Measurements from ENCODE around the gene PLEKHF1.

Gene PLEKHF1

DNA sequence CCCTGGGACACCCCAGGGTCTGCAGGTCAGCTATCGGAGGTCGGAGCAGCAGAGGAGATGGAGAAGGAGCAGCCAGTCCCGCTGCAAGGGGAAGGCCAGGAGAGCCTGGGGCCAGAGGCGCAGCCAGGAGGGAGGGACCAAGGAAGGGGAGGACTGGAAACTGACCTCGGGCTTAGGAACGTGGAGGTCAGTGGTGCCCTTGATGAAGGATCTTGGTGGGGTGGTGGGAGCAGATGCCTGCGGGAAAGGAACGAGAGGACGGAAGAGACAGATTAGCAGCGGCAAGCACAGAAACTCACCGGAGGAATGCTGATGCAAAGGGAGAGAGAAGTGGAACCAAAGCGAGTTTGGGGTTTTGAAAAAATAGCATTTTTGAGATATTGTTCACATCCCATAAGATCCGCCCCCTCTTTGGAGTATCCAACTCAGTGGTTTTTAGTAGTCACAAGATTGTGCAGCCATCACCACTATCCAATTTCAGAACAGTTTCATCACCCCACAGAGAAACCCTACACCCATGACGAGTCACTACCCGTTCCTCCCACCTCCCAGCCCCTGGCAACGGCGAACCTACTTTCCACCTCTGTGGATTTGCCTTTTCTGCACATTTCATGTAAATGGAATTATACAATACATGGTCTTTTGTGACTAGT, 22.1 kb downstream of the PLEKHF1 start:
- intact Hi-C loops (cut with DNase I), result no loop called here
- peak in 8 of 42 donors; percentile 34 to 66 (median 52) for DNase-seq

GRCh38 chr19:29687897-29688728, 22.9 kb downstream of the PLEKHF1 start:
- no peak for DNase-seq
- intact Hi-C loops (cut with DNase I), result no loop called here

DNA sequence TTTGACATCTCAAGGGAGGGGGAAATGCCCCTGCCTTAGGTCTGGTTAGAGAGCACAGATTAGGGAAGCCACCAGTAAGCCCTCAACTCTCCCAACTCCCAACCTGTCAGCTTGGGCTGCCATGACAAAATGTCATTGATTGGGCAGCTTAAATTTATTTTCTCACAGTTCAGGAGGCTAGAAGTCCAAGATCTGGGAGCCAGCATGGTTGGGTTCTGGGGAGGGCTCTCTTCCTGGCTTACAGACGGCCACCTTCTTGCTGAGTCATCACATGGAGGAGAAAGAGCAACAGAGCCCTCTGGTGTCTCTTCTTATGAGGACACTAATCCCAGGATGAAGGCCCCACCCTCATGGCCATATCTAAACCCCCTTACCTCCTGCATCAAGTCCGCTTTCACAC, 25.6 kb downstream of the PLEKHF1 start:
- intact Hi-C loops (cut with DNase I), result no loop called here
- peak in 2 of 42 donors; percentile 30 to 68 for DNase-seq

- peak in 4 of 42 donors; percentile 47 to 62 (median 55) for DNase-seq
- intact Hi-C loops (cut with DNase I), result loop anchor here (2.0 kb wide), 1 partner anchor 21 kb away; the partner anchor contains the start of gene C19orf12
These were observed 28.9 kb downstream of the PLEKHF1 start for GRCh38 chr19:29694161-29694560.

GRCh38 chr19:29694669-29695627, 29.7 kb downstream of the PLEKHF1 start:
- peak; percentile 70 to 97 (median 92) for DNase-seq
- intact Hi-C loops (cut with DNase I), result loop anchor here (2.0 kb wide), 1 partner anchor 20 kb away; the partner anchor contains the start of gene C19orf12

- intact Hi-C loops (cut with DNase I), result loop anchor here (2.0 kb wide), 1 partner anchor 19 kb away; the partner anchor contains the start of gene C19orf12
- DNase-seq, result no peak
These were observed 30.7 kb downstream of the PLEKHF1 start for GRCh38 chr19:29695765-29696564.

DNA sequence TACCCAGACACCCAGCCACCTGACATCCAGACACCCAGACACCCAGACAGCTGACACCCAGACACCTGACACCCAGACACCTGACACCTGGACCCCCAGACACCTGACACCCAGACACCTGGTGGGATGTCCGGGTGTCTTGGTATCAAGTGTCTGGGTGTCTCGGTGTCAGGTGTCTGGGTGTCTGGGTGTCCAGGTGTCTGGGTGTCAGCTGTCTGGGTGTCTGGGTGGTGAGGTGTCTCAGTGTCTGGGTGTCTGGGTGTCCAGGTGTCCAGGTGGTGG, 31.2 kb downstream of the PLEKHF1 start:
- DNase-seq, result no peak
- intact Hi-C loops (cut with DNase I), result no loop called here

DNA sequence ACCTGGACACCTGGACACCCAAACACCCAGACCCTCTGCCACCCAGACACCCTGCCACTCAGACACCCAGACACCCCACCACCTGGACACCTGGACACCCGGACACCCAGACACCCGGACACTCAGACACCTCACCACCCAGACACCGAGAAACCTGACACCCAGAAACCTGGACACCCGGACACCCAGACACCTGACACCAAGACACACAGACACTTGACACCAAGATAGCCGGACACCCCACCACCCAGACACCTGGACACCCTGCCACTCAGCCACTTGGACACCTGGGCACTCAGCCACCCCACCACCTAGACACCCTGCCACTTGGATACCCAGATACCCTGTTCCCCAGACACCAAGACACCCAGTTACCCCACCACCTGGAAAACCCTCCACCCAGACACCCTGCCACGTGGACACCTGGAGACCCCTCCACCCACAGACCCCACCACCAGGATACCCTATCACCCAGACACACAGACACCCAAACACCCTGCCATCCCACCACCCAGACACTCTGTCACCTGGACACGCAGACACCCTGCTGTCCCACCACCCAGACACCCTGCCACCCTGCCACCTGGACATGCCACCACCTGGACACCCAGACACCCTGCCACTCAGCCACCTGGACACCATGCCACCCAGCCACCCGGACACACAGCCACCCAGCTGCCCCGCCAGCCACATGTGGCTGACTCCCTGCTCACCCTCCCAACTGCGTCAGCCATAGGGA, 32.4 kb downstream of the PLEKHF1 start:
- DNase-seq, result no peak
- intact Hi-C loops (cut with DNase I), result no loop called here

DNA sequence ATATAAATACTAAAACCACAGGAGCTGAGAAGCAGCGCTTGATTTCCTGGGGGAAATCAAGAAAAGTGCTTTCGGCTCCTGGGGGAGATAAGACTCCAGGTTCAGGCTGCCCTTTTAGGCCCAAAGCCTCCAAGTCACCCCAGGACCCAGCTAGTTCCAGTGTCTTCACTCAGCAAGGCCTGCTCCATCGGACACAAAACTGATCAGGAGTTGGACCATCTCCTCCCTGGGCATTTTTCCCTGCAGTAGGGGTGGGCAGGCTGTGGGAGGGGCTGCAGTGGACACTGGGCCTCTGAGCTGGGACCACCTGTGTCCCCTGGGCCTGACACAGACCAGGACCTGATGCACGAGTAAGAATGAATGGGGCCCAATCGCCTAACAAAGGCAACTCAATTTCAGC, 34.6 kb downstream of the PLEKHF1 start:
- intact Hi-C loops (cut with DNase I), result no loop called here

DNA sequence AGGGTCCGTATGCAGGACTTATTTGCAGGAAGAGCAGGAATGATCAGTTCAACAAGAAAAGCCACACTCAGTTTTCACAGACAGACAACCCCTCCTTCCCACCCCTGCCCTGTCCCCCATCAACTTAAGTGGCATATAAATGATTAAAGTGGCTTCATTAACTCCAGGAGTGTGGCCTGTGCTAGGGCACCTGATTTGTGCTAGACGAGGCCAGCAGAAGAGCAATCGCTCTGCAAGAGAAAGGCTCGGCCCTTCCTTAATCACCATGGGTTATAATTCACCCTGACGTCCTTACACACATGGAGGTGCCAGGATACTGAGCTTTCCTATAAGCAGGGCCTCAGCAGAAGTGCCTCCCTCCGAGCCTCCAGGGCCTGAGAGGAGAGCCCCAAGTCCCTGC, 35.2 kb downstream of the PLEKHF1 start:
- intact Hi-C loops (cut with DNase I), result no loop called here
- no peak for DNase-seq

More for the DNA sequence above, 34.6 kb downstream of the PLEKHF1 start:
- no peak for DNase-seq

GRCh38 chr19:29702161-29702962, 37.1 kb downstream of the PLEKHF1 start:
- intact Hi-C loops (cut with DNase I), result no loop called here
- DNase-seq, result no peak

DNA sequence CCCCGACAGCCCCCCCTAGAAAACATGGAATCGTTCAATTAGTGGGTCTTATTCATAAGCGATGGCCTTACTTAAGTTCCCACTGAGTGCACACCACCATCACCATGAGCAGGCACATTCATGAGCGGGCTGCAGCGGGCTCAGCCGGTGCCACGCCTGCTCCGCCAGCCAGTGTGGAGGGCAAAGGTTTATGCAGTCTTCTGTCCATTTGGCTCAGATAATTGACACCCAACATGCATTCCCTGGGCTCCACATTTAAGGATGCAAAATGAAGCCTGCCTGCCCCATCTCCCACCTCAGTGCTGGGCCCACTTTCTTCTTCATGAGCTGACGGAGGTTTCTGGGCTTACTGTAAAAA, 37.7 kb downstream of the PLEKHF1 start:
- intact Hi-C loops (cut with DNase I), result no loop called here
- DNase-seq, result no peak

DNA sequence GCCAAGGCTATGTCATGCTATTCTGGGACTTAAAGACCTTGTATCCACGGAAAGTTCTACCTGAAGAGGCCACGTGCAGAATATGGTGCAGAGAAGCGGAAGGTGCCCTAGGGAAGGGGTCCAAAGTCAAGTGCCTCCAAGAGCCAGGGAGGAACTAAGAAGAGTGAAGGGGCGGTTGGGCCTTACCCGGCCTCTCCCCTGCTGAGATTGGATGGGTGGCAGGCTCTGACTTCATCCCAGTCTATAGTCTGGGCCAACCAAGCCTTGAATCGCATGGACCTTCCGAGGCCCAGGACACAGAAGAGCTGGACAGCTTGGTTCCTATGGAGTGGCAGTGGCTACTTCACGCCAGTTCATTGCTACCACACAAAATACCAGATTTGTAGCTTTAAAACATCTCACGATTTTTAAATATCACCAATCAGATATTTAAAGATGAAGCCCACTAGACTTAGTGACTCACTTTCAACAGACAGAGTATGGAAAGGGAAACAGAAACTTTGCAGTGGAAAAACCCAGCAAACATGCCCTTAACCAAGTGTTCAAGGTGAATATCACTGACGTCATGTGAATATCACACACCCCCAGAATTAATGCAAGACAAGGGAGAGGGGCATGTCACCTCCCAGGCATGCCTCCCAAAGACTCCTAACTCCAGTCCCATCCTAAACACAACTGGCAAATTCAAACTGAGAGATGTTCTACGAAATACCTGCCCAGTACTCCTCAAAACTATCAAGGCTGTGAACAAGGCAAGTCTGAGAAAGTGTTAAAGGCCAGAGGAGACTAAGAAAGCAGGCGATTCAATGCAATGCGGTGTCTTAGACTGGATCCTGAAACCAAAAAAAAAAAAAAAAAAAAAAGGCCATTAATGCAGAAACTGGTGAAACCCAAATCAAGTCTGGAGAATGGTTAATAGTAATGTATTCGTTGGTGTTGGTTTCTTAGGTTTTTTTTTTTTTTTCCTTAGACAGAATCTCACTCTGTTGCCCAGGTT, 39.6 kb downstream of the PLEKHF1 start:
- DNase-seq, result no peak
- intact Hi-C loops (cut with DNase I), result no loop called here

DNA sequence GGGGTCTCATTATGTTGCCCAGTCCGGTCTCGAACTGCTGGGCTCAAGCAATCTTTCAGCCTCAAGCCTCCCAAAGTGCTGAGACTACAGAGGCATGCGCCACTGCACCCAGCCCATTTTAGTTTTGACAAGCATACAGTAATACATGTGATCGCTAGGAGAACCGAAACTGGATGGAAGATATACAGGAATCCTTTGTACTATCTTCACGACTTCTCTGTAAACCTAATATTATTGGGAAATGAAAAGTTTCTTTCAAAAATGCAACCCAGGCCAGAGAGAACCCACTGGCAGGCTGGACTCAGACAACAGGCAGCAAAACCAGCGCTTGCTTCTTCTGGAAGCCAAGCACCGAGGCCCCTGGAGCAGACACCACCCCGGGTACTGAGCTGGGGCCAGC, 40.4 kb downstream of the PLEKHF1 start:
- DNase-seq, result peak in 1 of 42 donors; percentile 28
- intact Hi-C loops (cut with DNase I), result no loop called here

GRCh38 chr19:29706635-29707034, 41.4 kb downstream of the PLEKHF1 start:
- DNase-seq, result peak in 1 of 42 donors; percentile 30
- intact Hi-C loops (cut with DNase I), result no loop called here
